Fibroblast of skin of left quadriceps (primary cell): ENCODE data around the gene PROSER2.
"Not testable (repeated sequence)": the region's sequence is repeated elsewhere in the genome, so short reads cannot be mapped to it uniquely, and the experiment has no call there.

Source experiments
- DNase-seq, 2 experiments: peaks; one replicate each; pipeline ENCODE4 v3.0.0-alpha.2; 2013; ENCODE audit warnings: low read depth in 2 of 2

Gene PROSER2

DNA sequence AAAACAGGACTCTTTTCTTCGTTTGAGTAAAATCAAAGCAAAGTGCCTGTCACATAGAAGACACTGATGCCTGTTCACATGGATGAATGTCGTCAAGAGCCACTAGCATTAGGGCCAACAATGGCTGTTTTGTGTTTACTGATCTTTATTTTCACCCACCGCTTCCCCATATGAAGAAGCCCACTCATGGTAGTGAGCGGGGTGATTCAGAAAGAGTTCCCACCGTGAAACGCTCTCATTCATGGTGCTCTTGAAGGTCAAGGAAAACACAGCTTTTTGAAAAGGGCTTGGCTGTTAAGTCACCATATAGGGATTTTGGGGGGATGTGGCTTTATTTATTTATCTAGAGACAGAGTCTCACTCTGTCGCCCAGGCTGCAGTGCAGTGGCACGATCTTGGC, 12.5 kb downstream of the PROSER2 start:
- DNase-seq: no peak

- DNase-seq: no peak
Measured at GRCh38 chr10:11837372-11838161, 14.4 kb downstream of the PROSER2 start.

DNA sequence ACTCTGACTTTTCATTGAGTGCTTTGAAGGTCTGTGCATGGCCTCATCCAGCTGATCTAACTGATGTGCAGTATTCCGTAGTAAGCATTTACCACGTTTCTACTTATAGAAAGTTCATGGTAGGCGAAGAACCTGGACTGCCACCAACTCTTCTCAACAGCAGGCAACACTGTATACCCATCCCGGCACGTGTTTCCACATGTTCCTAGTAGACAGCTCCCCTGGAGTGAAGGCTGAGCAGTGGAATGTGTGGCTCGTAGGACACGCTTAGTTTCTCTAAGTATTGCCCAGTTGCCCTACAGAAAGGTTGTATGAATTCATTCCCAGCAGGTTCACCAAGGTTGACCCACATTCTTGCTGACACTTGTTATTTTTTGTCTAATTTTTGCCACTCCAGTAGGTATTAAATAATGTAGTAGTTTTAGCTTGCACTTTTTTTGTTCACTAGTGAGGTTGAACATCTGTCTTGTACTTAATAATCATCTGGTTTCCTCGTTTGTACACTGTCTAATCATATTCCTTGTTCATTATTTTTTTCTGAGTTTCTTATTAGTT, 15.2 kb downstream of the PROSER2 start:
- no peak for DNase-seq

DNA sequence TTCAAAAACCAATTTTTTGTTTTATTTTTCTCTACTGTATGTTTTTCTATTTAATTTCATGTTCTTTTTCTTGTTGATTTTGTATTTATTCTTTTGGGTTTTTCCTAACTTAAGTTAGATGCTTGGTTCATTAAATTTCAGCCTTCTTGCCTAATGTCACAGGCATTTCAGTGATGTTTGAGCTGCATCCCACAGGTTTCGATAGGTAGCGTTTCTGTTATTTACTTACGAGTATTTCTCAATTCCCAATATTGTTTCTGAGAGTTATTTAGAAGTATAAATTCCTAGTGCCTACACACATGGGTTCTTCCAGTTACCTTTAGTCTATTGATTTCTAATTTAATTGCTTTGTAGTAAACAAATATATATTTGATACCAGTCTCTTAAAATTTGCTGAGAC, 18.2 kb downstream of the PROSER2 start:
- DNase-seq: no peak

- DNase-seq: no peak
Measured at GRCh38 chr10:11842411-11842810, 19.3 kb downstream of the PROSER2 start.

DNA sequence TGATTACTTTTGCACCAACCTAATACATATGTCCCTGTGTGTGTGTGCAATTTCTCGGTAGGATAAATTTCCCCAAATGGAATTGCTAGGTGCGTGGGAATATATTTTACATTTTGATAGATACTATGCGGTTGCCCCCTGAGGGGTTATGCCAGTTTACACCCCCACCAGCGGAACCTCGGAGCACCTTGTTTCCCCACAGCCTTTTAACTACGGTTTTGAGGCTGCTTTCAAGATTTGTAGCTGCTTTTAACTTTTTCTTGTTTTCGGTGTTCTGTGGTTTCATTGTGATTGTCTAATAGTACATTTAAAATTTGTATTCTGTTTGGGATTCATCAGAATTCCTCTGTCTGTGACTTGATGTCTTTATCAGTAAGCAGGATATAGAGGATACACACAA, 22.0 kb downstream of the PROSER2 start:
- DNase-seq: no peak

DNA sequence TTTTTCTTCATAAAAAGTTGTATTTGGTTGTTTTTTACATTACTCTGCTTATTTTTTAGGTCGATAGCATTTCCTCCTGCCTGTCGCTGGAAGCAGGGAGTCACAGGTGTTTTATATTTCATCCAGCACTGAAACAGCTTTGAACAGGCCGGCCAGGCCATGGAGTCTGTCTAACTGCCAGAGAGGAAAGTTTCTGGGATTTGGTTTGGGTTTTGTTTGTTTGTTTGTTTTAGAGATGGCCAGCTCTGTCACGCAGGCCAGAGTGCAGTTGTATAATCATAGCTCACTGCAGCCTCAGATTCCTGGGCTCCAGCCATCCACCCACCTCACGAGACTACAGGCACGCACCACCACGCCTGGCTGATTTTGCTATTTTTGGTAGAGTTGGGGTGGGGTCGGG, 23.4 kb downstream of the PROSER2 start:
- no peak for DNase-seq

DNA sequence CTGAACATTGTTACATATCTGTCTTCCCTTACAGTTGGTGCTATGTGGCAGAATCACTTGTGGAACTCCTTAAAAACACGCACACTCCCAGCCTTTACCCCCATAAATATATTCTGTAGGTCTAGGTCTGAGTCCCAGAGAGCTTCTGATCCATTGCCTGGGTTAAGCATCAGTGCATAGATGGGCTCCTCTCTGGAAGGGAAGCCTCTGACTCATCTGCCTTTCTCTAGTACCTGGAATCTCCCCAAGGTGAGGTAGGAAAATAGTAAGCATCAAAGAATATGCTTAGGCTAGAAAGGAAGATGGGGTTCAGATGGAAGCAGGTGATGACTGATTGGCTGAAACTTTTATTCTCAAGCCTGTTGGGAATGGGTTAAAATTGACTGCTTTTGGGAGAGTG, 26.1 kb downstream of the PROSER2 start:
- DNase-seq: no peak

DNA sequence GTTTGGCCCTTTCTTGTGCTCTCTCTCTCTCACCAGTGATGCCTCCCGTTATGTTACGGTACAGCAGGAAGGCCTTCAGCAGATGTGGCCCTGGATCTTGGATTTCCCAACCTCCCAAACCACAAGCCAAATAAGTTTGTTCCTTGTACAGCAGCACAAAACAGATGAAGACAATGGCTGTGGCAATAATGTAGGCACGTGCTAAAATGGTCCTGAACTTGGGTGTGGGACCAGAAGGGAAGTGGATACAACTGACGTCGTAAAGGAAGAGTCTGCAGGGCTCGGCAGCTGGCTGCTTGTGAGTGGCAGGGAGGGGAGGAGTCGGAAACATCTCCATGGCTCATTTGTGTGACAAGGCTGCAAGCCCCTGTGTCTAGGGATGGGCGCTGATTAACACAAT, 26.8 kb downstream of the PROSER2 start:
- no peak for DNase-seq

- no peak for DNase-seq
Measured at GRCh38 chr10:11851910-11852309, 28.8 kb downstream of the PROSER2 start.

DNA sequence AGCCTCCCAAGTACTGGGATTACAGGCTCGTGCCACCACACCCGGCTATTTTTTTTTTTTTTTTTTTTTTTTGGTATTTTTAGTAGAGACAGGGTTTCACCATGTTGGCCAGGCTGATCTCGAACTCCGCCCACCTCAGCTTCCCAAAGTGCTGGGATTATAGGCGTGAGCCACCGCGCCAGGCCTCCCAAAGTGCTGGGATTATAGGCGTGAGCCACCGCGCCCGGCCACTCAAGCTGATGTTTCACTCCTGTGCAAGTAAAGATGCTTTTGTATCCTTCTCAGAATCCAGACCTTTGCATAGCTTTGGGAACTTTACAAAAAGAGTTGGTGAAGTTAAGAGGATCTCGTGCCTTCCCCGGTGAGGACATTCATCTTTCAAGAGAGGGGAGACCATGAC, 29.5 kb downstream of the PROSER2 start:
- not testable (repeated sequence) for DNase-seq

DNA sequence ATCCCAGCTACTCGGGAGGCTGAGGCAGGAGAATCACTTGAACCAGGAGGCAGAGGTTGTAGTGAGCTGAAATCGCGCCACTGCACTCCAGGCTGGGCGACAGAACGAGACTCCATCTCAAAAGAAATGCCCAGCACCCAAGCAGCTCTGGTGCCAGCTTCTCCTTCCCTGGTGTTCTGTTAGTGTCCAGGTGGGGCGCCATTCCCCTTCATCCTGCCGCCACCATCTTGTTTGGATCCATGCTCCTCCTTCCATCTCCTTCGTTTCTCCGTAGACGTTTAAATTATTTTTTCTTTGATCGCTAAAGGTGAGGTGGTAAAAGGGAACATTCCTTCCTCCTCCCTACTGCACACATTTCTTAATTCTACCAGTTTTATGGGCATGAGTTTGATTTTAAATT, 30.3 kb downstream of the PROSER2 start:
- DNase-seq: no peak

DNA sequence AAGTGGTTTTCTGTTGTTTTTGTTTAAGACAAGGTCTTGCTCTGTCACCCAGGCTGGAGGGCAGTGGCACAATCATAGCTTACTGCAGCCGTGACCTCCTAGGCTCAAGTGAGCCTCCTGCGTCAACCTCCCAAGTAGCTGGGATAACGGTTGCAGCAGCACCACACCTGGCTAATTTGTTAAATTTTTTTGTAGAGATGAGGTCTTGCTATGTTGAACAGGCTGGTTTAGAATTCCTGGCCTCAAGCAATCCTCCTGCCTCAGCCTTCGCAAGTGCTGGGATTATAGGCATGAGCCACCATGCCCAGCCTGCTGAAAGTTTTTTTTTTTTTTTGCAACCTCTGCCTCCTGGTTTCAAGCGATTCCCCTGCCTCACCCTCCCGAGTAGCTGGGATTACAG, 31.1 kb downstream of the PROSER2 start:
- no peak for DNase-seq

DNA sequence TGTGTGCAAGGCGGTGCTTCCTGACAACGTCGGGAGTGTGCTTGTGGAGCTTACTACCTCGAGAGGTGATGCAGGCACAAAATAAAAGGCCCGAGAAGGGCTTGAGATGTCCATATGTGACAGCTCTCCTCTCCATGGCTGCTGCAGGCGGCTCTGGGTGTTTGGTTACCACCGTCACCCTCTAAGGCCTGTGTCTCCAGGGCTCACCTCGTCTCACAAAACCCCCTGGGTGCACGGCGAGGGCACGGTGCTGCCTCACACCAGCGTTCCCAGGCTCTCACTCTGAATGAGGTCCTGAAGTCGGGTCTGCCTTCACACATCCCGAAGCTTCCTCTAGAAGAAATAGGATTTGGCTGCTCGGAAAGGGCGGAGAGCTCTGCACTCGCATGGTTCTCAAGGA, 32.9 kb downstream of the PROSER2 start:
- no peak for DNase-seq

DNA sequence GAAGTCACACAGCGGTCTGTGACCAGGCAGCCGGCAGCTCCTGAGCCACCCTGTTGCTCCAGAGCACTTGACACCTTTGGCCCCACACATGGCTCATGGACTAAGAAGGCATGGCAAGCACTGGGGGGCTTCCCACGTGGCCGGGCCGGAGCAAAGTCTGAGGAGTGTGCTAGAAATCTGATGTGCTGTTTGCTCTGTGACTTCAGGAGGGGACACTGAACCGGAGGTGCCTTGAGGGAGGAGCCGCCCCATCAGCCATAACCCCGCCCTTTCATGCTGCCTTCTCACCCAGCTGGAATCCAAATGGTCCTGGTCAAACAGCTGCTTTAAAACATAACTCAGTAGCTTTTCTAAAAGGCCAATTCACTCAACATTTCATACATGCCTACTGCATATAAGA, 33.5 kb downstream of the PROSER2 start:
- DNase-seq: no peak

GRCh38 chr10:11858093-11858492, 34.9 kb downstream of the PROSER2 start:
- no peak for DNase-seq

GRCh38 chr10:11861341-11861740, 38.2 kb downstream of the PROSER2 start:
- no peak for DNase-seq

GRCh38 chr10:11861811-11862428, 38.8 kb downstream of the PROSER2 start:
- no peak for DNase-seq

GRCh38 chr10:11863353-11864109, 40.4 kb downstream of the PROSER2 start:
- DNase-seq: no peak

GRCh38 chr10:11864727-11865126, 41.6 kb downstream of the PROSER2 start:
- DNase-seq: no peak

DNA sequence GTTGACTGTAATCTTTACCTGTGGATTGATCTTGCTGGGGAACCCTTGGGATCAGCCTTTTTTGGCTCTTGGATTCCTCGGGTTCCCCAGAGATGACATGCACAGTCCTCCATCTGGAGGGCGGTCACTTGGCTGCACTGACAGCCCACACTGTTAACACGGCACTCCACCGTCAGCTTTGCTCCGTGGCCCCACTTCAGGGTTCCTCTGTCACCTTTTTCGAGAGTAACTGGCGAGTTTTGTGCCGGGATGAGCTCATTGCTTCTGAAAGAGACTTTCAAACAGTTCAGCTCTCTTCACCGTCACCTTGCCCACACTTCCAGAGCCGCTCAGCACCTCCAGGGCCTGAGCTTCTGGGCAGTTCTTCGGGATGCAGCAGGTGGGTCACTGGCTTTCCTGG, 42.4 kb downstream of the PROSER2 start:
- no peak for DNase-seq

DNA sequence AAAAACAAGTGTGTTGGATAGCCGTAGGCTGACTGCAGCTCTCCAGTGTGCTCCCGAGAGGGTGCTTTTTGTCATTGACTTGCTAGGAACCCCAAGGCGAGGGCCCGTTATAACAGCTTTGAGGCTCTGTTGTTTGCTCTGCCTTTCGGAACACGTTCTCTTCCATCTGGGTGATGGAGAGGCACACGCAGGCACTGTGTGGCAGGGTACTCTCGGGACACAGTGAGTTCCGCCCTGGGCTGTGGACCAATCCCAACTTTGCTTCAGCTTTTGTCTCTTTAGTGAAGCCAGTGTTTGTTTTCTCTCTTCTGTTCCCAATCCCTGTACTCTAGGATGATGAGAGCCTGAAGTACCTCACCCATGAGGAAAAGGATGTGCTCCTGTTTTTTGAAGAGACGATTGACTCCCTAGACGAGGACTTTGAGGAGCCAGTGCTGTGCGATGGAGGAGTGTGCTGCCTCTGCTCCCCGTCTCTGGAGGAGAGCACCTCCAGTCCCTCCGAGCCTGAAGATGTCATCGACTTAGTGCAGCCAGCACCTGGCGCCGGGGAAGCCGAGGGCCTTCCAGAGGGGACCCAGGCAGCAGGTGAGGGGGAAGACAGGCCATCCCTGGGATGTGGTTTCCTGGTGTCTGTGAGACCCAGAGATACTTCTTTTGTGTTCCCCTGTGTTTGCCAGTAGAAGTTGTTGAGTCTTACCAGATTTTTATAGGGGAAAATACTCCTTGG, 43.2 kb downstream of the PROSER2 start:
- no peak for DNase-seq
